ENCODE results near the gene CAMK2D.
A peak's percentile ranks its signal among the peaks of the same experiment; 100 is the strongest.

CAMK2D gene

DNA sequence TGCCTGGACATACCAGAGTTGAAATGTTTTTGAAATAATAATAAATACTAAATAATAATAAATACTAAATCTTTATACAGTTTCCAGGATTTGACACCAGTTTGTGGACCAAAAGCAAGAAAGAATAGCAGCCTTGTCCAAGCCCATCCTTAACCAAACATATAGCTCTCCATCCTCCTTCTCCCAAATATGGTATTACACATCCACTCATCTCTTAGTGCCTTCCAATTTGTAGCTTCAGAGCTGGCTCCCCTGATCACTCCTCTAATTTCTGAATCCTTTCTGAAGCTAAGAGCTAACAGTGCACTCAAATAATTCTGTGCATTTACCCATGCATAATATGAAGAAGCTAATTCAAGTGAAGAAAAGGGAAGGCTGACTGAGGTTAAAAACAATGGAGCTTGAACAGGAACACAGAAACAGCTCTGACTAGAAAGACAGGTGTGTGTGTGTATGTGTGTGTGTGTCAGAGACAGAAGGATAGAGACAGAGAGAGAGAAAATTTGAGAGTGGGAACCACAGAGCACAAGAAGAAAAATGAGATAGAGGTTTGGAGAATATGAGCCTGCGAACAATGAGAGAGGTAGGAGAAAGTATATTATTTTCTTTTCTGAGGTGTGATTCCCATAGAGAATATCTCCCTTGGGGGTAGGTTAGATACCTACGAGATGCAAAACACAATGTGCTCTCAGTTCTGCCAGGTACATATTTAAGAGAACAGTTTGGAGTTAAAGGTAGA lies 123.5 kb downstream of the CAMK2D start:
- no peak for DNase-seq

DNA sequence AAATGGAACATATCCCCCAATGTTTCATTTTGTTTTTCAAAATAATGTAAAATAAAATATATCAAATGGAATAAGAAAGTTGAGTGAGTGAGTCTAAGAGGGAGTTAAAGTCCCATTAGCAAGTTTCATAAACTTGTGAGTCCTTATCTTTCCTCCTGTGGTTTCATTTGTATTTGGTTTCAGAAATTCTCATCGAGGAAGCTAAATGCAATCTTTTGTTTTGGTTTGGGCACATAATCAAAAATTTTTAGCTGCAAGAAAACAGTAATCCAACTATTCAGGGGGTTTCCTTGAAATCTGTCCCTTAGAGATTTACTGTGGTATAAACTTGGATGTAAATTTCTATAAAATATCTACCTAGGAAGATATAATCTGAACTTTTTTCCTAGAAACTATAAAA lies 124.2 kb downstream of the CAMK2D start:
- DNase-seq = peak; percentile 17

DNA sequence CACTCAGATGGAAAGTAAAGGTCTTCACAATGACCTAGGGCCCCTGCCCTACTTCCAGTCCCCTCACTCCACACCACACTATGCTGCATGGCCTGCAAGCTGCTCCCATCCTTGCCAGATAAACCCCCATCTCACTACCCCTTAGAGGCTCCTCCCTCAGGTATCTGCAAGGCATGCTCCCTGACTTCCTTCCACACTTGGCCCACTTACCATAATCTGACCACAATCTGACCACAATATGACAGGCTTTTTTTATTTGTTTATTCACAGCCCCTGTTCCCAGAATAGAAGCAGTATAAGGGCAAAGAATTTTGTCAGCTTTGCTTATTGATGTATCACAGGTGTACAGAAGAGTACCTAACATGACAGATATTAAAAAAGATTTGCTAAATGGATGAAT lies 124.7 kb downstream of the CAMK2D start:
- DNase-seq = peak; percentile 72

DNA sequence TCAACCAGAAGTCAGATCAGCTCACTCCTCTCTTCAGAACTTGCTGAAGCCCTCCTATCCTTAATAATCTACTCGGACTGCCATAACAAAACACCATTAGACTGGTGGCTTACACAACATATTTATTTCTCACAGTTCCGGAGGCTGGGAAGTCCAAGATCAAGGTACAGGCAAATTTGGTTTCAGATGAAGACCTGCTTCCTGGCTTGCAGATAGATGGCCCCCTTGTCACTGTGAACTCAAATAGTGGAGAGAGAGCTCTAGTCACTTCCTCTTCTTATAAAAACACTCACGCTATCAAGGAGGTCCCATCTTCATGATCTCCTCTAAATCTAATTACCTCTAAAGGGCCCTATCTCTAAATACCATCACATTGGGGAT lies 125.1 kb downstream of the CAMK2D start:
- DNase-seq = peak; percentile 43

DNA sequence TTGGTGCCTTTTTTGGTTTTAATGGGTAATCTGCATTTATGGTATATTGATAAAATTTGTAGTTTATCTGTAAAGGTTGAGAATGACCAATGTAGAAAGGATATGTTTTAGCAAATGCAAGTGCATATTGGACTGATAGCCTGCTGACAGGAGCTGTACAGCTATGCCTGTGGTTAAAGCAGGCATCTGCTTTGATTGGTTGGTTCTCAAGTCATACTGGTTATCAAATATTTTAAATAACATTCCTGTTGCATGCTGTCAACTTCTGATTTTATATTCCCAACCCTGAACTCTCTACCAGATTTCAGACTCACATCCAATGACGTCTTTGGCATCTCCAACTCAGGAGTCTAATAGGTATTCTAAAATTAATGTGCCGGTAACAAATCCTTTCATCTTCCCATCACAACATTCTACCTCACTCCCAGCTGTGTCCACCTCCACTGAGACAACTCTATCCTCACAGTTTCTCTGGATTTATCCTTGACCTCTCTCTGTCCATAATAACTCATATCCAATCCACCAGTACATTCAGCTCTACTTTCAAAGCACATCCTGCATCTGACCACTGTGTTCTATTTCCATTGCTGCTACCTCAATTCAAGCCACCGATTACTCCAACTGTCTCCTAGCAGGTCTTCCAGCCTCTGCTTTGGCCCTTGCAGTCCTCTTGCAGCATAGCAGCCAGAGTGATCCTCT lies 125.7 kb downstream of the CAMK2D start:
- DNase-seq = no peak

DNA sequence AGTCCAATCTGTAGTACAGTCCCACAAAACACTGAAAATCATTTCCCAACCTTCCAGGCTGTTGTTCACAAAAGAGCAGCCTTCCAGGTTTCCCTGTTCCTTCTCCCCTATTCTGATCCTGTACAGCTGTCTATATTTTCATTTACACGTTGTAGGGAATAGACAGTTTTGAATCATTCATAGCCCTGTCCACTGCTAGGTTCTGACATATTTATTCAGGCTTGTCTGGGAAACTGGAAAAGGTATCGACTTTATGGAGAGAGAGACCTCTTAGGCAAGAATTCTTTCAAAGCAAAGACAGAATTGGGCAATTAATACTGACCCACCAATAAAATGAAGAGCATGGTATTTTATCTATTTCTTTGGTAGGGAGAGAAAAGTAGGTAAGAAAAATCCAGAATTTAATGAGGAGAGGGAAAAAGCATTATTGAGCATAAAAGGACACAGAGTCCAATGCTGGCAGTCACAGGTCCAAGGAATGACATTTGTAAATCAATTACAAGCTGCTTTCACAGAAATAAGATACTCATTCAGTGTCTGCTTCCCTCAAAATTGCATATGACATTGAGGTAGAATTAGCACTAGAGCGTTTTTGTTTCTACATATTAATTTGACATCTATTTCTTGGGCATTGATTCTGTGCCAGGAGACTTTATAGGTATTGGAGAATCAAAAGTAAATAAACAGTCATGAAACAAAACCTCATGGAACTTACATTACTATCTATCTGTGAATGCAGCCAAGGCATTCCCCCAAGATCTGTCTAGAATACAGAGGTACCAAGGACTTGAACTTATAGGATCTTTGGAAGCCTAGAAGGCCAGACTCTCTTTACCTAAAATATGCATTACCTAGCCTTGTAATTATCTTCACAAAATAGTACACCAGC lies 127.2 kb downstream of the CAMK2D start:
- DNase-seq = no peak

DNA sequence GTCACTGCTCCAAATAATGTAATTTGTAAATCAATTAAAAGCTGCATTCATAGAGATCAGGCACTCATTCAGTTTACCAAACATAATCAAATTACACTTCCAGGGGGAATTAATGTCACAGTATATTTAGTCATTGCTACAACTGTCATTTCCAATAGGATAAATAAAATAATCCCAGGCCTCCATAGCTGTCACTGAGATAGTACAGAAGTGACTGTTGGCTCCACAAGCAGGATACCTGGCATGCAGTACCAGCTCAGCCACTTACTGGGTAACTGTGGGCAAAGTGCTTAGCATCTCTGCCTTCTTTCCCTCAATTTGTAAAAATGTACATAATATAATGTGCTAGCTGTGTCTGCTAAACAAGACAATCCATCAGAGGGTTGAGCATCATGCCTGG lies 128.1 kb downstream of the CAMK2D start:
- no peak for DNase-seq

DNA sequence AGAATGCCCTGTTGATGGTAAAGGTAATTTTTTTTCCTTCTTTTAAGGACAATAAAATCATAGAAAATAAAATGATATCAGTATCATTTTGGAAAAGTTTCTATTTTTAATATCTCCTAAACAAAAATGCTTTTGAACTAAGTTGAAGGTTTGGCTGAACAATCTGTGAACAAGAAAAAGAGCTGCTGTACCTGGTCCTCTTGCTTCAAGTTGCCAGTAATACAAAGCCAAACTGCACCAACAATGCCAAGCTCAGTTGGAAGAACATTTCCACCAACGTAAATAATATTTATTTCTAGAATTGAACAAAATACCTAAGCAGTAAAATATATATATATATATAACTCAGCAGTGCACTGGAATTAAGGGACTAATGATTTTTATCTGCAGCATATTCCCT lies 132.8 kb downstream of the CAMK2D start:
- no peak for DNase-seq

DNA sequence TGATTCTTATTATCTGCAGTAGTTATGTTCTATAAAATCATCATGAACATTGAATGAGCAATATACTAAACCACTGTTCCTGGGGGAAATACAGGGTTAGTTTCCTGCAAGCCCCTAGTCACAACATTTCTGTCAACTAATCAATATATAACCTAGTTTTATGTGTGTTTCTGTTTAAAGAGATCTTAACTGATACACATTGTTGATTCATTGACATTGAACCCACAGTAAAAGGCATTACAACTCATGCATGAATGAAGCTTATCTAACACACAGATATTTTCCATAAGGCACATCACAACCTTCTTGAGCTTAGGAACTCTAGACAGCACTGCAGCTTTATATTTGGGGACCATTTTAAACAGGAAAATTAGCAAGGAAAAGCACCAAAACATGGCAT lies 134.2 kb downstream of the CAMK2D start:
- no peak for DNase-seq

DNA sequence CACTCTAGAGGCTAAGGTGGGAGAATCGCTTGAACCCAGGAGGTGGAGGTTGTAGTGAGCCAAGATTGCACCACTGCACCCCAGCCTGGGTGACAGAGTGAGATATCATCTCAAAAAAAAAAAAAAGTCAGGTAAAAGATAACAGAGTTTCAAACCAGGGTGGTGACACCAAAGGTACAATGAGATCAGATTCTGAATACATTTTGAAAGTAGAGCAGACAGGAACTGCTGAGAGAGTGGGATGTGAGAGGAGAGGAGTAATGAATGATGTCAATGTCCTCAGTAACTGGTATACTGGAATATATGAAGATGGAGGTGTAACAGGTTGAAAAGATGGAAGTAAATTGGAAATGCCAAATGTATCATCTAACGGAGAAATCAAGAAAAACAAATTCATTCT lies 135.6 kb downstream of the CAMK2D start:
- DNase-seq = peak; percentile 14

DNA sequence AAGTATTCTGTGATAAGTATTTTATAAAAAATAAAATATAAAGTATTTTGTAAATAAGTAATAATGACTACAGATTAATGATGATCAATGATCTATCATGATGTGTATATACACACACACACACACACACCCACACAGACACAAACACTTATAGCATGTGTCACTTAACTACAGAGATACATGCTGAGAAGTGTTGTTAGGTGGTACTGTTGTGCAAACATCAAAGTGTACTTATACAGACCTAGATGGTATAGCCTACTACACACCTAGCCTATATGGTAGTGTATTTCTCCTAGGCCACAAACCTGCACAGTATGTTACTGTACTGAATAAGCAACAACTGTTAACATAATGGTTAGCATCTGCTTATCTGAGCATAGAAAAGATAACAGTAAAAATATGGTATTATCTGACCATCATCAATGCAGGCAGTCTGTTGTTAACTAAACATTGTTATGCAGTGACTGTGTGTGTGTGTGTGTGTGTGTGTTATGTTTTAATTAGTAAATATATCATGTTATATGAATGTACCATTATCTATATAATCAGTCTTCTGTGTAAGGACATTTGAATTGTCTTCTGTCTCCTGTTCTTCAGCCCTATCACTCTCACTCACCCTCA lies 138.2 kb downstream of the CAMK2D start:
- no peak for DNase-seq

DNA sequence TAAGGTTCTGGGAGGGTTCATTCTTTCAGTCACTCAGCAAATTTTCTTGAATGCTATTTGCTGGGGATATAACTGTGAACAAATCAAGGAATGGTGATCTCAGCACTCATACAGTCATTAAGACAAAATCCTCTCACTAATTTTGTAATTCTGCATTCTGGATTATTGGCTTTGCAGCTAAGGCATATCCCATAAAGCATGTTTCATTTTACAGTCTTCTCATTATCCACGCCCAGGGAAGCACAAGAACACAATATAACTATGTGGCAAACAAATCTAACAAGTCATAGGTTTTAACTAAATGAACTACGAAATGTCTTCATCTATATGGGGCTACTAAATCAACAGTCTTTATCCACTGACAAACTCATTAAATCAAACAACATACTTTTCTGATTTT lies 139.9 kb downstream of the CAMK2D start:
- DNase-seq = no peak

DNA sequence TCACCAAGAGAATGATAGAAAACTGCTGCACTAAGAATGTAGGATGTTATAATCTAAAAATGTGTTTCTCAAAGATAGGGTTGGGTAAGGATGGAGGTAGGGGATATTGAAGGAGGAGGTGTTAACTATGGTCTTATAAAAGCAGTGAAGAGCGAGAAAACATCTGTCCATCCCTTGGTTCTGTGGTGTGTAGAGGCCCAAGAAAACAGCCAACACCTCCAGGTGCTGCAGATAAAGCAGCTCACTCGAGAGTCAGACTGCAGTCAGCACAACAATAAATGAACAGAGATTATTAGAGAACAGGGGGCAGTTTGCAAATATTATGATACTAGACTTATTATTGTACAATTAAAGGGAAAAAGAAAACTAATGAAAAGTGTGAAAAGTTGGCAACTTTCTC lies 141.5 kb downstream of the CAMK2D start:
- DNase-seq = no peak

DNA sequence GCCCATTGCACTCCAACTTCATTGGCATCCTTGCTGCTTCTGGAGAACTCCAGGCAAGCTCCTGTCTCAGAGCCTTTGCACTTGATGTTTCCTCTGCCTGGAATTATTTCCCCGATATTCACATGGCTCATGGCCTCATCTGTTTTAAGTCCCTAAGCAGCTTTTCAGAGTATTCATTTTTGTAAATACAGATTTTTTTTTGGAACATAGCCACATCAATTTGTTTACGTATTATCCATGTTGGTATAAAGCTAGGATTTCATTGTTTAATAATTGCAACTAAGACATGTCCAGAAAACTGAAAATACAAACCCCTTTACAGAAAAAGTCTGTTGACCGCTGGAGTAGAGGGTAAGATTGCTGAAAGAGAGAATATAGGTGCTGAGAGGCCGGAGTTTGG lies 142.0 kb downstream of the CAMK2D start:
- no peak for DNase-seq

DNA sequence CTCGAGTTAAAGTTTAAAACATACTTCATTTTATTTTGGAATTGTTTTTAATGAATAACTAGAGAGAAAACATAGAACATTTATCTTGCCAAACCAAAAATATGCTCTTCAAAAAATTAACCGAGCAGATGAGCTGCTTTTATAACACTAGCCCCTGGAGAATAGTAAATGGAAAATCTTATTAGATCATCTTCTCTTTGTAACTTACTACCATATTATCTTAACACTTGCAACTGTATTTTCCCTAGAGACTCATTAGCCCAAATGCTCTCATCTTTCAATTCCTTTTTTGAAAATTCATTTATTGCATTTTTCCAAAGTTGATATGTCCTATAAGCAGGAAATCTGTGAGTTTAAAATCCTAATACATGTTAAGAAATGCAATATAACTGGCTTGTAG lies 143.3 kb downstream of the CAMK2D start:
- DNase-seq = no peak

DNA sequence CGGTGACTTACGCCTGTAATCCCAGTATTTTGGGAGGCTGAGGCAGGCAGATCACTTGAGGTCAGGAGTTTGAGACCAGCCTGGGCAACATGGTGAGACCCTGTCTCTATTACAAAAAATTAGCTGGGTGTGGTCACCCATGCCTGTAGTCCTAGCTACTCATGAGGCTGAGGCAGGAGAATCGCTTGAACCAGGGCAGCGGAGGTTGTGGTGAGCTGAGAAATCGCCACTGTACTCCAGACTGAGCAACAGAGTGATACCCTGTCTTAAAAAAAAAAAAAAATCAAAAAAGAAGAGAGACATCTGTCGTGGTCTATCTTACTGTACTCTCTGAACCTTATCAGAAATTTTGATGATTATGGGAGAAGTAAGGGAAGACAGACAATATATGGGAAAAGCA lies 144.3 kb downstream of the CAMK2D start:
- no peak for DNase-seq

DNA sequence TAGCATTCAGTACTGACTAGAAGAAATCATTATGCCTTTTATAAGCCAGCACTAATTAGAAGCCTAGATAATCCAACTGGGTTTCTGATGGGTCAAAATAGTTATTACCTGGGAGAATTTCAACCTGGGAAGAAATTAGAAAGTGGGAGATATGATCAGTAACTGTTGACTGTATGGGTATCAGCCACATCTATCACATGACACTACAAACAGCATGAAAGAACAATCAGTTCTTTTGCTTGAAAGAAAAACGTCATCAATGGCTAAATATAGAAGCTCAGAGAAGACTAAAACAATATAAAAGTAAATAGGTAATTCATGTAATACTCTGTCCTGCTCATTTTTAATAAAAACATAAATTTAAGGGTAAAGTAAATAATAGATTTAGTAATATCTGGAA lies 145.1 kb downstream of the CAMK2D start:
- DNase-seq = no peak

DNA sequence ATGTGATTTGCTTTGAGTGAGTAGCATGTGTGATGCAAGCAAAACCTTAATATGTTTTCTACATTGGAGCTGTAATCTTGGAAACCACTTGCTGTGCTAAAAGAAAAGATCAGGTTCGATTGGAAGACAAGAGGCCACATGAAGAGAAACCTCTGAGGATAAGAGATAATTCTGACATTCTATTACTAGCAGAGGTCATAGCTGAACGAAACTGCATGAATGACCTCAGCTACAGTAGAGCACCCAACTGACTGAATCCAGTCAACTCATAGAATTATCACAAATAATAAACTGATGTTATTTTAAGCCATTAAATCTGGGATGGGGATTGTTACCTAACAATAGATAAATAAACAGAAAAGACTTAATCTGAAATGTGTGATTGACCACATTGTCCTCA lies 147.1 kb downstream of the CAMK2D start:
- DNase-seq = no peak

DNA sequence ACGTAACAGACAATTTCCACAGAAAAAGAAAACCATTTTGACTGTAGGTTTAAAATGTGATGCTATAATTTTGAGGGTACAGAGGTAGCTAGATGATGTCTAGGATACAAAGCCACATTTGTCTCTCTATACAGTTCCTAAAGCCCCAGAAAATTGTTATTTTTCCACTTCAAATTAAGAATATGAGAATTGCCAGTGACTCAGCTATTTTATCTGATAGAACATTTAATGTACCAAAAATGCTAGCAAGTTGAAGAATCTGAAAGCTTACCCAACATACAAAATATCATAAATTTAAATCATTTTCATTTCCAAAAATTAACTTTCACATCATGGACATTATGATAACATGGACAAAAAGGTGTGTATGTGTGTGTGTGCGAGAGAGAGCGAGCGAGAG lies 148.0 kb downstream of the CAMK2D start:
- DNase-seq = no peak

DNA sequence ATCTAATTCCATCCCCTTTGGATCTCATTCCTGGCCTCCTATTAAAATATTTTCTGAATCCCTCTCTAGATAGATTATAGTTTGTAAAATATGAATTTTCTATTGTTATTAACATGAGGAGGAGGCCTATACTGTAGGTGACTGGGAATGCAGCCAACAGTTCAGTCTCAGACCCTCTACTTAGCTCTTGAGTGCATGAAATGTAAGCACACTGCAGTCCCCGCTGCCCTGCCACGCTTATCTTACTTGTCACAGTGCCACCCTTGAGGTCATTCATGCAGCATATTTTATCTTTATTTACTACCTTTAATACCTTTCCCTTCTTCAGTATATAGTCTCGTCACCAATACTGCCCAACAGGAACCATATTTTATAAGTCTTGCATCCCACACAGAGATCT lies 151.0 kb downstream of the CAMK2D start:
- no peak for DNase-seq

DNA sequence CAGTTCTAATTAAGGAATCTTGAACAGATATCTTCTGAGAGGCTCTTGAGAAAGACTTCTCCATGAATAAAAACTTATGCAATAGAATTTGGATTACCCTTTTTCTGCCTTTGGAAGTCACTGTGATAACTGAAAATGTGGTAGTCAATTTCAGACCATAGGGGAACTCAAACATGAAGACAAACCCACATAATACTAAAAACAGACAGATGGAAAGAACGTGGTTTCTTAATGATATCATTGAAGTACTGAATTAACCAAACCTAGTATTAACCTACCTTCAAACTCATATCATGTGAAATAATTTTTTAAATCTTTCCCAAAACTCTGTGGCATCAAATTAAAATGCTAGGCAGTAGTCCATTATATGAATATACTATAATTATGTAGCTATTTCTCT lies 153.5 kb downstream of the CAMK2D start:
- DNase-seq = peak; percentile 40

DNA sequence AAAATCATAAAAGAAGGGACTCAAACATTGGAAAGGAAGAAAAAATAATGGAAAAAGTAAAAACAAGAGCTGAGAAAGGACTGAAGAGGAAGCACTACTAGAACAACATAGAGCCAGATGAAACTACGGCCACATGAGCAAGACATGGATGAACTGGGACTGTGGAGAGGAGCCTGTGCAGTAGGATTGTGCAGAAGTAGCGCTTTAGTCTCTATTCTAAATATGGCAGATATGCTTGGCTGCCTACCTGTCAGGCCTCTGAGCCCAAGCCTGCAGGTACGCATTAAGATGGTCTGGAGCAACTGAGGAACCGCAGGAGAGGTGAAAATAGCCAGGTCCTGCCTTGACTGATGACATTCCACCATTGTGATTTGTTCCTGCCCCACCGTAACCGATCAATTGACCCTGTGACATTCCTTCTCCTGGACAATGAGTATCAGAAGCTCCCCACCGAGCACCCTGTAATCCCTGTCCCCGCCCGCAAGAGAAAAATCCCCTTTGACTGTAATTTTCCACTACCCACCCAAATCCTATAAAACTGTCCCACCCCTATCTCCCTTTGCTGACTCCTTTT lies 154.3 kb downstream of the CAMK2D start:
- DNase-seq = no peak

DNA sequence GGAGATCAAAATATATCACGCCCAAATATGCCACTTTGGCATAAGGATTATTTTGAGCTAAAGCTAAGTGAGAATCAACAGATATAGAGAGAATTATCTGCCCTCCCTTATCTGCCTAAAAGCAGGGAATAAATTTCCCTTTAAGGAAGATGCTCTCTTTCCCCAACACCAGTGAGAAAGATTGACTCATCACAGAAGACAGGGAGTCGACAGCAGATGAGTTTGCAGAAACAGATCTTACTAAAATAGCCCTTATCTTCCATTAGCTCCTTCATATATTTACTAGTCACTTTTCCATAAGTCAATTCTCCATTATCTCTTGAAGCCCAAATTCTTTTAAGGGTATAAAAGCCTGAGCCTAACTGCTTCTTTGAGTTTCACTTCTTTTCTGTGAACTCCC lies 156.6 kb downstream of the CAMK2D start:
- DNase-seq = no peak

Data from activated CD4-positive, alpha-beta T cell treated with anti-CD3 and anti-CD28 coated beads, Interleukin-10, Interleukin-2, amounts not matched to agents 100 ng/mL and 50 ng/mL, durations not matched to agents 16 hours and 8 hours (primary cell).